SH-SY5Y (cell line): ENCODE measurements around the gene MRPL17.

Experiments
- GATA2 ChIP-seq: IDR thresholded peaks from 2 replicates; pipeline ENCODE4 v1.6.1; 2011; ENCODE audit warnings: mild to moderate bottlenecking, low read depth, low read length
- GATA3 ChIP-seq: IDR thresholded peaks from 2 replicates; pipeline ENCODE4 v1.6.1; 2011; ENCODE audit warnings: low read depth, mild to moderate bottlenecking, low read length, moderate library complexity

GRCh38 chr11:6682936-6683861 is at the start of gene MRPL17:
- TF ChIP-seq GATA3 (no peak), GATA2 (peak; percentile 19; the same call in 1 of the 2 replicates)
